ENCODE measurements around the gene ADD2.

Gene ADD2

GRCh38 chr2:70706026-70706795, 61.8 kb downstream of the ADD2 start:
- FAIRE-seq, result no peak
- DNase-seq (ENCODE audit: insufficient read length, low spot score), result no peak

GRCh38 chr2:70705160-70705850, 62.7 kb downstream of the ADD2 start:
- DNase-seq (ENCODE audit: insufficient read length, low spot score) (no peak), FAIRE-seq (no peak)

GRCh38 chr2:70703900-70704549, 64.0 kb downstream of the ADD2 start:
- no peak for DNase-seq (ENCODE audit: insufficient read length, low spot score)
- FAIRE-seq, result no peak

- FAIRE-seq (no peak), DNase-seq (ENCODE audit: insufficient read length, low spot score) (no peak)
Observed at GRCh38 chr2:70702711-70703395, 65.1 kb downstream of the ADD2 start.

- FAIRE-seq (no peak), DNase-seq (ENCODE audit: insufficient read length, low spot score) (no peak)
Observed at GRCh38 chr2:70698847-70699246, 69.2 kb downstream of the ADD2 start.

GRCh38 chr2:70697603-70698383, 70.2 kb downstream of the ADD2 start:
- DNase-seq (ENCODE audit: insufficient read length, low spot score) (no peak), FAIRE-seq (no peak)

- no peak for FAIRE-seq
- DNase-seq (ENCODE audit: insufficient read length, low spot score), result no peak
Observed at GRCh38 chr2:70696142-70696541, 71.9 kb downstream of the ADD2 start.

- no peak for DNase-seq (ENCODE audit: insufficient read length, low spot score)
- no peak for FAIRE-seq
Observed at GRCh38 chr2:70692256-70692655, 75.7 kb downstream of the ADD2 start.

- DNase-seq (ENCODE audit: insufficient read length, low spot score) (no peak), FAIRE-seq (no peak)
Observed at GRCh38 chr2:70691497-70692140, 76.4 kb downstream of the ADD2 start.

- DNase-seq (ENCODE audit: insufficient read length, low spot score) (no peak), FAIRE-seq (no peak)
Observed at GRCh38 chr2:70690846-70691245, 77.2 kb downstream of the ADD2 start.

GRCh38 chr2:70688427-70688826, 79.6 kb downstream of the ADD2 start:
- no peak for DNase-seq (ENCODE audit: insufficient read length, low spot score)
- no peak for FAIRE-seq

- DNase-seq (ENCODE audit: insufficient read length, low spot score) (no peak), FAIRE-seq (no peak)
Observed at GRCh38 chr2:70687461-70687795, 80.6 kb downstream of the ADD2 start.

- peak; percentile 33 for DNase-seq (ENCODE audit: insufficient read length, low spot score)
- FAIRE-seq, result no peak
Observed at GRCh38 chr2:70686577-70687460, 81.2 kb downstream of the ADD2 start.

- FAIRE-seq (no peak), DNase-seq (ENCODE audit: insufficient read length, low spot score) (no peak)
Observed at GRCh38 chr2:70685771-70686171, 82.2 kb downstream of the ADD2 start.

GRCh38 chr2:70684846-70685622, 83.0 kb downstream of the ADD2 start:
- DNase-seq (ENCODE audit: insufficient read length, low spot score) (no peak), FAIRE-seq (no peak)

GRCh38 chr2:70683455-70683854, 84.5 kb downstream of the ADD2 start:
- DNase-seq (ENCODE audit: insufficient read length, low spot score) (no peak), FAIRE-seq (no peak)

GRCh38 chr2:70680735-70681134, 87.3 kb downstream of the ADD2 start:
- no peak for DNase-seq (ENCODE audit: insufficient read length, low spot score)
- no peak for FAIRE-seq

- DNase-seq (ENCODE audit: insufficient read length, low spot score) (no peak), FAIRE-seq (no peak)
Observed at GRCh38 chr2:70679259-70679658, 88.7 kb downstream of the ADD2 start.

Measured in GM19239 (cell line).